PFSK-1 (cell line): ENCODE results near the gene FGGY.

Experiments
- POLR2AphosphoS5 ChIP-seq: IDR thresholded peaks from 2 replicates; pipeline ENCODE4 v1.6.1; 2012; ENCODE audit warnings: low read depth, mild to moderate bottlenecking, control low read depth, low read length, moderate library complexity
- SIN3A ChIP-seq: IDR thresholded peaks from 2 replicates; pipeline ENCODE4 v1.6.1; 2012; ENCODE audit warnings: mild to moderate bottlenecking, low read length, moderate library complexity, borderline replicate concordance; ENCODE audit not compliant: insufficient read depth
- TAF1 ChIP-seq: IDR thresholded peaks from 2 replicates; pipeline ENCODE4 v1.6.1; 2012; ENCODE audit warnings: low read length, control low read depth, borderline replicate concordance; ENCODE audit not compliant: insufficient read depth
- TF ChIP-seq, protein P1 (sequence below), 2 experiments: IDR thresholded peaks; 2 replicates each; pipeline versions ENCODE4 v1.6.1 to v1.8.0; 2011 to 2012; ENCODE audit warnings: low read depth in 2 of 2, low read length in 2 of 2, control low read depth in 1 of 2, inconsistent platforms in 1 of 2, mild to moderate bottlenecking in 1 of 2, moderate library complexity in 1 of 2; ENCODE audit not compliant: insufficient read depth in 1 of 2

DNA sequence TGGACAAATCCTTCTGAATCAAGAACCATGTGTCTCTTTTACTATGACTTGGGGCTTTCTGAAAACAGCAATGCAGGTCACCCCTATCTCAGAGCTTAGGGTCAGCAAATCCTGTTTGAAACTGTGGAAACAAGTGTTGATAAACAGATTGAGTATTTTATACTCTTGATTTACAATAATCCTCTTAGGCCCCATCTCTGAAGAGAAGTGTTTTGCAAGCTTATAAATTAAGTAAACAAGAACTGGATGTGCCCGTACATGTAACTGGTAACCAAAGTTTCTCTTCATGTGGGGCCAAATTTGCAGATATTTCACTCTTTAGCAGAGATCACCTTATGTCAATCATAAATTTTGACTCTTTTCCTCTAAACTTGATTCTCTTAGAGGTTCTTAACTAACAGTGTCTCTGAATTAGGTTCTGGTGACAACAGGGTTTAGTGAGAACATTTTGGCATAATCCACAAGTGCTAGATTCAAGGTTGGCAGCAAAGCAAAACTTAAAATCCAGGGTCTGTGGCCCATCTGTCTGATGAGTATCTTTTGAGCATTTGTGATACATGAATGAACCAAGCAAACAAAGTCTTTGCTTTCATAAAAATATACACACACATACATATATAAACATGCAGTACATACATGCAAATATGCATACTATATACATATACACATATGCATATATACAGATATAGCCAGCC is 334.8 kb downstream of the FGGY start:
- TF ChIP-seq POLR2AphosphoS5 (no peak), TAF1 (no peak), SIN3A (no peak)
- TF ChIP-seq, protein P1, sequence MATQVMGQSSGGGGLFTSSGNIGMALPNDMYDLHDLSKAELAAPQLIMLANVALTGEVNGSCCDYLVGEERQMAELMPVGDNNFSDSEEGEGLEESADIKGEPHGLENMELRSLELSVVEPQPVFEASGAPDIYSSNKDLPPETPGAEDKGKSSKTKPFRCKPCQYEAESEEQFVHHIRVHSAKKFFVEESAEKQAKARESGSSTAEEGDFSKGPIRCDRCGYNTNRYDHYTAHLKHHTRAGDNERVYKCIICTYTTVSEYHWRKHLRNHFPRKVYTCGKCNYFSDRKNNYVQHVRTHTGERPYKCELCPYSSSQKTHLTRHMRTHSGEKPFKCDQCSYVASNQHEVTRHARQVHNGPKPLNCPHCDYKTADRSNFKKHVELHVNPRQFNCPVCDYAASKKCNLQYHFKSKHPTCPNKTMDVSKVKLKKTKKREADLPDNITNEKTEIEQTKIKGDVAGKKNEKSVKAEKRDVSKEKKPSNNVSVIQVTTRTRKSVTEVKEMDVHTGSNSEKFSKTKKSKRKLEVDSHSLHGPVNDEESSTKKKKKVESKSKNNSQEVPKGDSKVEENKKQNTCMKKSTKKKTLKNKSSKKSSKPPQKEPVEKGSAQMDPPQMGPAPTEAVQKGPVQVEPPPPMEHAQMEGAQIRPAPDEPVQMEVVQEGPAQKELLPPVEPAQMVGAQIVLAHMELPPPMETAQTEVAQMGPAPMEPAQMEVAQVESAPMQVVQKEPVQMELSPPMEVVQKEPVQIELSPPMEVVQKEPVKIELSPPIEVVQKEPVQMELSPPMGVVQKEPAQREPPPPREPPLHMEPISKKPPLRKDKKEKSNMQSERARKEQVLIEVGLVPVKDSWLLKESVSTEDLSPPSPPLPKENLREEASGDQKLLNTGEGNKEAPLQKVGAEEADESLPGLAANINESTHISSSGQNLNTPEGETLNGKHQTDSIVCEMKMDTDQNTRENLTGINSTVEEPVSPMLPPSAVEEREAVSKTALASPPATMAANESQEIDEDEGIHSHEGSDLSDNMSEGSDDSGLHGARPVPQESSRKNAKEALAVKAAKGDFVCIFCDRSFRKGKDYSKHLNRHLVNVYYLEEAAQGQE (IDR thresholded peaks at IDR 0.05; ENCODE audit: insufficient read depth in 1 of 2, low read depth in 2 of 2, low read length in 2 of 2): no peak
